Vagina (tissue), 2 donors: Measurements from ENCODE around the gene CDCA7L.

ENCODE experiments used
- CTCF ChIP-seq, 3 experiments: fragments of 450-650 bp in 2 of 3; fragments of 200-600 bp in 1 of 3; sonication (generic) in 1 of 3; IDR thresholded peaks; one replicate each; pipeline ENCODE4 v1.5.1; 2017 to 2019; ENCODE audit warnings: antibody characterized with exemption in 3 of 3, mild to moderate bottlenecking in 2 of 3, moderate library complexity in 2 of 3
- POLR2A ChIP-seq, 2 donors: fragments of 450-650 bp; IDR thresholded peaks; one replicate each; pipeline ENCODE4 v1.6.1; 2017; ENCODE audit warnings: antibody characterized with exemption in 2 of 2, mild to moderate bottlenecking in 2 of 2, moderate library complexity in 2 of 2
- POLR2AphosphoS5 ChIP-seq, 2 donors: sonication (generic); formaldehyde crosslinking; IDR thresholded peaks; one replicate each; pipeline ENCODE4 v1.9.0; 2017; ENCODE audit warnings: antibody characterized with exemption in 2 of 2, mild to moderate bottlenecking in 2 of 2, low read depth in 1 of 2; ENCODE audit not compliant: insufficient read depth in 1 of 2

GRCh38 chr7:21986096-21986495 lies 40.4 kb upstream of the CDCA7L start:
- no peak for TF ChIP-seq CTCF (IDR thresholded peaks at IDR 0.05)
- TF ChIP-seq POLR2AphosphoS5 (IDR thresholded peaks at IDR 0.05; ENCODE audit: insufficient read depth in 1 of 2, low read depth in 1 of 2): no peak
- no peak for TF ChIP-seq POLR2A (IDR thresholded peaks at IDR 0.05)
